Jurkat, Clone E6-1 (cell line): Measurements from ENCODE around the gene ARHGAP20. TPM values are rescaled to one million over a fixed set of nuclear protein-coding genes. Genes with fewer than 3 reads are reported as not detected.

ENCODE experiments used
- DNase-seq: peaks from one replicate; pipeline ENCODE4 v3.0.0-alpha.2; 2011; ENCODE audit warnings: low read depth, low spot score
- H3K4me3 ChIP-seq: 2 replicates; pipeline ENCODE4 v1.5.1; 2011; ENCODE audit warnings: mild to moderate bottlenecking, low read length, control low read depth, moderate library complexity
- polyA plus RNA-seq: library from polyadenylated mRNA; unstranded; fragments of >200 nt; gene quantifications from one replicate; pipeline ENCODE4 v1.2.1, GENCODE V29; 2012; ENCODE audit warnings: missing spikeins; ENCODE audit not compliant: insufficient read length, insufficient read depth

ARHGAP20 gene
- 0.73 TPM for polyA plus RNA-seq

- DNase-seq = no peak
- H3K4me3 ChIP-seq = peak within 1 kb of the TSS; percentile 27
These were observed at the start of gene ARHGAP20 for GRCh38 chr11:110711776-110712658. ARHGAP20 (minus strand) TSS chr11:110712437; CDS start chr11:110712231, 206 bp downstream.

- no peak for DNase-seq
- H3K4me3 ChIP-seq = no peak overlapping the region
These were observed 49.8 kb upstream of the ARHGAP20 start for GRCh38 chr11:110761991-110762390.

- no peak overlapping the region for H3K4me3 ChIP-seq
These were observed 48.9 kb upstream of the ARHGAP20 start for GRCh38 chr11:110761131-110761530.

GRCh38 chr11:110759972-110760381, 47.7 kb upstream of the ARHGAP20 start:
- no peak overlapping the region for H3K4me3 ChIP-seq
- DNase-seq = no peak

More at GRCh38 chr11:110761131-110761530, 48.9 kb upstream of the ARHGAP20 start:
- DNase-seq = no peak

GRCh38 chr11:110757962-110758755, 45.9 kb upstream of the ARHGAP20 start:
- no peak for DNase-seq
- H3K4me3 ChIP-seq = no peak overlapping the region

- no peak for DNase-seq
- no peak overlapping the region for H3K4me3 ChIP-seq
These were observed 44.8 kb upstream of the ARHGAP20 start for GRCh38 chr11:110757066-110757465.

GRCh38 chr11:110755941-110756340, 43.7 kb upstream of the ARHGAP20 start:
- DNase-seq = no peak
- no peak overlapping the region for H3K4me3 ChIP-seq

GRCh38 chr11:110752890-110753289, 40.7 kb upstream of the ARHGAP20 start:
- H3K4me3 ChIP-seq = no peak overlapping the region
- DNase-seq = no peak

- no peak for DNase-seq
- no peak overlapping the region for H3K4me3 ChIP-seq
These were observed 37.9 kb upstream of the ARHGAP20 start for GRCh38 chr11:110750100-110750499.

GRCh38 chr11:110747531-110747930, 35.3 kb upstream of the ARHGAP20 start:
- no peak for DNase-seq
- H3K4me3 ChIP-seq = no peak overlapping the region

GRCh38 chr11:110738641-110739040, 26.4 kb upstream of the ARHGAP20 start:
- no peak overlapping the region for H3K4me3 ChIP-seq
- DNase-seq = no peak

GRCh38 chr11:110737593-110737992, 25.4 kb upstream of the ARHGAP20 start:
- H3K4me3 ChIP-seq = no peak overlapping the region
- DNase-seq = no peak

GRCh38 chr11:110736171-110736553, 23.9 kb upstream of the ARHGAP20 start:
- H3K4me3 ChIP-seq = no peak overlapping the region
- no peak for DNase-seq

- no peak overlapping the region for H3K4me3 ChIP-seq
These were observed 23.4 kb upstream of the ARHGAP20 start for GRCh38 chr11:110735455-110736170.

GRCh38 chr11:110734790-110735189, 22.6 kb upstream of the ARHGAP20 start:
- no peak overlapping the region for H3K4me3 ChIP-seq
- no peak for DNase-seq

More at GRCh38 chr11:110735455-110736170, 23.4 kb upstream of the ARHGAP20 start:
- no peak for DNase-seq

GRCh38 chr11:110730773-110731172, 18.5 kb upstream of the ARHGAP20 start:
- H3K4me3 ChIP-seq = no peak overlapping the region
- DNase-seq = no peak

- no peak overlapping the region for H3K4me3 ChIP-seq
- DNase-seq = no peak
These were observed 16.6 kb upstream of the ARHGAP20 start for GRCh38 chr11:110728883-110729282.

- DNase-seq = no peak
- no peak overlapping the region for H3K4me3 ChIP-seq
These were observed 16.2 kb upstream of the ARHGAP20 start for GRCh38 chr11:110728476-110728875.

GRCh38 chr11:110724358-110724757, 12.1 kb upstream of the ARHGAP20 start:
- no peak overlapping the region for H3K4me3 ChIP-seq
- no peak for DNase-seq
